ENCODE results near the gene SMOC2. TPM values are rescaled to one million over a fixed set of nuclear protein-coding genes. Genes with fewer than 3 reads are reported as not detected.
A peak's percentile ranks its signal among the peaks of the same experiment; 100 is the strongest.

SMOC2 gene
- total RNA-seq, 1 experiment from 2014 or later, result 0.05 TPM

DNA sequence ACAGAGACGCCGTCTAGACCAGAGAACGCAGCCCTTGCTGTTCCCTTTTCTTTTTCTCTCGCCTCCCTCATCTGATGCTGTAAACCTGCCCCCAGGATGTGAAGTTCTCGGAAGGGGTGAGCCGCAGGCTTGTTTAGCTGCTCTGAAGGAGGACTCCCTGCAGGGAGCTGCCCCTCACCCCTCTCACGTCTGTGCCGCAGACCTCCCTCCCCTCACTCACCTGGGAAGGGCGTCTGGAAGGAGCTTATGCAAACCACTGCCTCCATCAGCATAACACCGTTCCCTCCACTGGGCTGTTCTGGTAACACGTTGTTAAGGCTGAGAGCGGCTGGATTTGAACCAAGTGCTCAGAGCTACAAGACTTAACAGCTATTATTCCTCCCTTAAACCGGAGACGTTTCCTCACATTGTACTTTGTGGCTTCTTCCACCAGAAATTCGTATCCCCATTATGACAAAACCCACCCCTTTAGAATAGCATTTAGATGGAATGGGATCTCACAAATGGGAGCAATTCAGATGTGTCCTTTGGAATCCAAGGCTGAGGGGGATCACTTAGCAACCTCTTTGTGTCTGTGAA, 99.8 kb downstream of the SMOC2 start:
- DNase-seq (ENCODE audit: low read depth, low spot score), result no peak
- in situ Hi-C loops (cut with HindIII; ENCODE audit: low pct_unique_long_range_greater_than_20kb, low sequenced_read_pairs), result no loop called here

DNA sequence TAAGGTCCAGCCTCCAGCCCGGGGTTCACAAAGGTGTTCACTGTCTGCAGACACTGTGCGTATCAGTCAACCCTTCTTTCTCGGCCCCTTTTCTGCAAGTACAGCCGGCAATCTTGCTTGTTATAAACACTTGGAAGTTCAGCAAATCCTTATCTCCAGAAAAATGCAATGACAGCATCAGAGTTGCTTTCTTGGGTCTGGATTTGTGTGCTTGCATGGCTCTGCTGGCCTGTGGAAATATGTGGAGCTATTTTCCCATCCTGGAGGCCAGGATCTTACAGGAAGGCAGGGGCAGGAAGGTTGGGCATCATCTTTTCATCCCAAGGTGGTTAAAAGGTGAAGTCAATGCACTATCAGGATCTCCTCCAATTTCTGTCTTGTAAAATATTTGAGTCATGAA, 100.3 kb downstream of the SMOC2 start:
- no peak for DNase-seq (ENCODE audit: low read depth, low spot score)
- in situ Hi-C loops (cut with HindIII; ENCODE audit: low pct_unique_long_range_greater_than_20kb, low sequenced_read_pairs), result no loop called here

DNA sequence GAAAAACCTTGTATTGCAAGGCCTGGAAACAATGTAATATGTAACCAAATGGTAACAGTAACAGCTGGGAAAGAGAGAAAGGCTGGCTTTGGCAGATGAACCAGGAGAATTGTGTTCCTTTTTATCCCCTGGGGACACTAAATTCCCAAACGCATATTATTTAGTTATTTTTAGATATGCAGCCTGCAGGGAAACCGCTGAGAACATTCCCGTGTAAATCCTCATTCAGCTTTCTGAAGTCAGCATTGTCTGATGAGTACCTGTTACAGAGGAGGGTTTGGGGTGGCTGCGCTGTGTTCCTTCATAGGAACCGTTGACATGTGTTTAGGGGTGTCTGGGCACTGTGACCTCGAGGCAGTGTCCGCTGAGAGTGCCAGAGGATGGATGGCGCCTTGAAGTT, 101.3 kb downstream of the SMOC2 start:
- in situ Hi-C loops (cut with HindIII; ENCODE audit: low pct_unique_long_range_greater_than_20kb, low sequenced_read_pairs), result no loop called here
- DNase-seq (ENCODE audit: low read depth, low spot score), result no peak

DNA sequence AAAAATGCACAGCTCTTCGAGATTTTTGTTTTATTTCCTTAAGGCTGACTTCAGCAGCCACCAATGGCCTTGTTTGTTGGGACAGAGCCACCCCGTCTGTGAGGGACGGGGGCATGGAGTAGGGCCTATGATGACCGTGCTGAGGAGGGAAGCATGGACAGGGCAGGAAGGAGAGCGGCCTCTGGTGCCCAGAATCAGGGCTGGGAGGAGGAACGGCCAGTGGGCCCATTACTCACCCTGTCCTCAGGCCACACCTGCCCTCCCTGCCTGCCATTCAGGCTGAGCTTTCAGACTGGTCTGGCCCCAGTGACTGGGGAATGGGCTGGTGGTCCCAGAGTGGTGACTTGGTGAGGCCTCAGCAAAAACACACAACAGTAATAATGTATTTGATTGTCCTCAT, 104.4 kb downstream of the SMOC2 start:
- in situ Hi-C loops (cut with HindIII; ENCODE audit: low pct_unique_long_range_greater_than_20kb, low sequenced_read_pairs), result no loop called here
- DNase-seq (ENCODE audit: low read depth, low spot score), result no peak

DNA sequence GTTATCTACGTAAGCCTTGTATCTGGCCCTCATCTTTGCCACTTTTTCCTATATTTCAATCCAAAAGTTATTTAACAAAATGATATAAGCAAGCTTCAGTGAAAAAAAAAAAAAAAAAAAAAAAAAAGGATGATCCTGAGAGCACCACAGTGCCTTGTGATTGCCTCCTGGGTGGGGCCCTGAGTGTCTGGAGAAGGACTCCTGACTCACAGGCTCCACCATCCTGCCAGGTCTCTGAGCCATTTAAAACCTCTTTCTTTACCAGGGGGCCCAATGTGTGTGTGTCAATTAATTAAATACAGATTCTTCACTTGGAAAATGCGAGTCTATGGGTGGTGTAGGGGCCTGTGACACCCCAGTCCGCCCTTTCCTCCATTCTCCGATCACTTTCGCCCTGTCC, 105.2 kb downstream of the SMOC2 start:
- no peak for DNase-seq (ENCODE audit: low read depth, low spot score)
- in situ Hi-C loops (cut with HindIII; ENCODE audit: low pct_unique_long_range_greater_than_20kb, low sequenced_read_pairs), result no loop called here

DNA sequence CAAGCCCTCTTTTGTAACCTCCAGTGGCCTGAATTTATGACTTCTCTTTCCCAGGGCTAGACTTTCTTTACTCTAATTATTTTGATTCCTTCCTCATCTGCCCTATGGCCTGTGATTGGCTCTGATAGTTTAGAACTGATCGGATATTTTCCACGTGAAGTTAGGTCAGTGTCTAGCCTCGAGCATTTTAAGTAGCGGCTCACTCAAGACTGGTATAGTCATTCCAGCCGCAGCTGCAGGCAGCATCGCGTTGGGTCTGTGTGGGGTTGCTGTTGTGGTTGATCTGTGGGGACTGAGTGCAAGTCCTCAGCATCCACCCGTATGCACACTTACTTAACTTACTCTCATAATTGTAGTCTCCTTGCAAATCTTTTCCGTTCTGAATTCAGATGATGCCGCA, 105.7 kb downstream of the SMOC2 start:
- no peak for DNase-seq (ENCODE audit: low read depth, low spot score)
- in situ Hi-C loops (cut with HindIII; ENCODE audit: low pct_unique_long_range_greater_than_20kb, low sequenced_read_pairs), result no loop called here

DNA sequence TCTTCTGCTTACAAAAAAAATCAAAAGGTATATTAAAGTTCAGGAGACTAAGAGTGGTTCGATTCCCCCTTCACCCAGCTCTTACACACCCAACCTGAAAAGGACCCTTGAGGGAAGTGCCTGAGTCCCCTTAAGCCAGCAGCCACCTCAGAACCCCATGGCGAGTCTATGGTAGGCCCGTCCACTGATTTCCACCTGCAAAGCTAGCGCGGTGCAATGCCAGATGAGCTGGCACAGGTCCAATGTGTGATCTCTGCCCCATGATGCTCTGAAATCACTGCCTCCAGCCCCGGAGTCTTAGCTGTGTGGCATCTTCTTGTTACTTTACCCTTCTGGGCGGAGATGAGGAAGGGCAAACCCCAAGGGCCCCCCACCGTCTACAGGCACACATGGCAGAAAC, 109.3 kb downstream of the SMOC2 start:
- no peak for DNase-seq (ENCODE audit: low read depth, low spot score)
- in situ Hi-C loops (cut with HindIII; ENCODE audit: low pct_unique_long_range_greater_than_20kb, low sequenced_read_pairs), result no loop called here

DNA sequence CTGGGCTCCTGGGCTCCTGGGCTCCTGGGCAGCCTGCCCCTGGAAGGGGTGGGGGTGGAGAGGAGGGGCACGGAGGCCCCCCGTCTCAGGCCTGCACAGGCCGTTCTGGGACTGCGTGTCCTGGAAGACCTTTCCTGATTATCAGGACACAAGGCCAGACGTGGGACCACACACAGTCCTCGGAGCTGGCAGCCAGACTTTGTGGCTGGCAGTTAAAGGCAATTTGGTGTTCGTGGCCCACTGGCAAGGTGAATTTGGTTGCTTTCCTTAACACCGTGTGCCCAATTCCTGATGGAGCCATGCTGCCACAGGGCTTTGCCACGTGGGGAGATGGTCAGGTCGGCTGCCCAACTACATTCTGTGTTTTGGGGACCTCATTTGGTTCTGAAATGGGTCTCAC, 113.5 kb downstream of the SMOC2 start:
- in situ Hi-C loops (cut with HindIII; ENCODE audit: low pct_unique_long_range_greater_than_20kb, low sequenced_read_pairs), result no loop called here
- no peak for DNase-seq (ENCODE audit: low read depth, low spot score)

DNA sequence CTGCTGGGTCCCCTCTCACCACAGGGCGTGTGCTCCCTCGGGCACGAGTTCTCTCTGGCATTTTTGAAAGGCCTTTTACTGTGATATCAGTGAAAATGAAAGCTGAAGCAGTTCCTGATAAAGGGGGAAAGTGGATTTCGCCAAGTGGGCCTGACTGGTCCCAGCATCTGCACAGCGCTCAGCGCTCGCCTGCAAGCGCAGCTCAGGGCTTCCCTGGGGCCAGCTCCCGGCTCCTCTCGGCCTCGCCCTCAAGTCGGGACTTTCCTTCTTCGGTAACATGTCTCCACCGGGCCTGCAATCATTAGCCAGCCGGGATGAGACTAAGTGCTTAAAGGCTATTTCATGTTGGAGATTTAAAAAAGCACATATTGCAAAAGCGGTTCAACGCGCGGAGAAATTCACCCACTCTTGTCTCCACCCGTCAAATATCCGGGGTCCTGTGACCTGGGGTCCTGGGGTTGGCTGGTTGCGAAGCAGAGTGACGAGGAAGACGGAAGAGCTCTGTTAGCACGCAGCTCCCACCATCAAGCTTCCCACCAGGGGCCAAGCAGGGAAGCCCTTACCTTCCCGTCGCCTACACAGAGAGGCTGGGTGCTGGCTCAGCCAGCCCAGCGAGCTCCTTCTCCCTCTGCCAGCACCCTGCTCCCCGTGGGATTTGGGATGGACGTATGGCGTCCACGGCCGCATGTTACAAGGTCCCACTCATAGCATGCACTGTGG, 114.1 kb downstream of the SMOC2 start:
- no peak for DNase-seq (ENCODE audit: low read depth, low spot score)
- in situ Hi-C loops (cut with HindIII; ENCODE audit: low pct_unique_long_range_greater_than_20kb, low sequenced_read_pairs), result no loop called here

DNA sequence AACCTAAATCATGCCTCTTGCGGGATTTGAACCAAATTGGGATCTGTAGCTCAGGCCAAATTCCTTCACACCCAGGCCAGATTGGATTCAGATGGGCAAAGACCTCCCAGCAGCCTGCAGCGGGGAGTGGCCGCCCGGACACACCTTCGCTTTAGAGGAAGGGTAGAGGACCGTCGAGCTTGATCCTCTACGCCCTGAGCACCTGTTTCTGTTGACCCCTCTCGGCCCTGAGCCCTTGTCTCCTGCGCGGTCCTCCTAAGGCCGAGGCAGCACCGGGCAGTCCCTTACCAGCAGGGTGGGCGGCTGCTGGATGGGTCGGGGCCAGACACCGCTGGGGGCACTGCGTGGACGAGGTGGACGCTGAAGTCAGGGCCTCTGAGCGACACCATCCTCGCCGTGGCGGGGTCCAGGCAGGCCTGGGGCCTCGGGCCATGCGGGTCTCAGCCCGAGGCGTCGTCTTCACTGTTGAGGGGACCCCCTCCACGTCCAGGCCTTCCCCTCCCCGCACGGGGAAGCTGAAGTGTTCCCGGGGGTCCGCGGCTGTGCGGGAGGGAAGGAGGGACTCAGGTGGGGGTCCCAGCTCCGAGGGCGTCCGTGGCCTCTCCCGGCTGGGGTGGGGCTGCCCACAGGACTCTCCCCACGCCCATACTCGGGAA, 114.8 kb downstream of the SMOC2 start:
- no peak for DNase-seq (ENCODE audit: low read depth, low spot score)
- in situ Hi-C loops (cut with HindIII; ENCODE audit: low pct_unique_long_range_greater_than_20kb, low sequenced_read_pairs), result no loop called here

DNA sequence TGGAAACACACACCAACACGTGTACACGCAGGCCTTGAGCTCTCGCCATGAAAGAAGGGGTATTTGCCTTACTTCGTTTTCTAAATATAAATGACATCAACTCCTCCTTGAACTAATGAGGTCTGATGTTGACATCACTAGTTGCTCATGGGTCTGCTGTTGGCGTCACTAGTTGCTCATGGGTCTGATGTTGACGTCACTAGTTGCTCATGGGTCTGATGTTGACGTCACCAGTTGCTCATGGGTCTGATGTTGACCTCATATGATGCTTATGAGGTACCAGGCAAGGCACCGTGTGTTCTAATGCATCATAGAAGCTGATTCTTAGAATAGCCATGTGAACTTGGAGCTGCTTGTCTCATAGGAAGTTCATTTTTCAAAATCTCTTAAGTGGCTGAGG, 116.5 kb downstream of the SMOC2 start:
- DNase-seq (ENCODE audit: low read depth, low spot score), result peak; percentile 10
- in situ Hi-C loops (cut with HindIII; ENCODE audit: low pct_unique_long_range_greater_than_20kb, low sequenced_read_pairs), result no loop called here

DNA sequence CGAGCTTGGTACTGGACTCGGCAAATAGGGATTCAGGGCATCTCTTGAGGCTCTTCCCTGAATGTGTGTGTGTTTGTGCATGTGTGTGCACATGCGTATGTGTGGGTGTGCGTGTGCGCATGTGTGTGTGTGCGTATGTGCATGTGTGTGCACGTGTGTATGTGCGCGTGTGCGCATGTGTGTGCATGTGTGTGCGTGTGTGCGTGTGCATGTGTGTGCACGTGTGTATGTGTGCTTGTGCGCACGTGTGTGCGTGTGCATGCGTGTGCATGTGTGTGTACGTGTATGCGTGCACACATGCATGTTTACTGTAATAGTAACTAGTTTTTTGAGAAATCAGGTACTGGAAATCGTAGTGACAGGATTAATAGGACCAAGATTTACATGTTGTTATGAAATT, 117.7 kb downstream of the SMOC2 start:
- DNase-seq (ENCODE audit: low read depth, low spot score), result no peak
- in situ Hi-C loops (cut with HindIII; ENCODE audit: low pct_unique_long_range_greater_than_20kb, low sequenced_read_pairs), result no loop called here

DNA sequence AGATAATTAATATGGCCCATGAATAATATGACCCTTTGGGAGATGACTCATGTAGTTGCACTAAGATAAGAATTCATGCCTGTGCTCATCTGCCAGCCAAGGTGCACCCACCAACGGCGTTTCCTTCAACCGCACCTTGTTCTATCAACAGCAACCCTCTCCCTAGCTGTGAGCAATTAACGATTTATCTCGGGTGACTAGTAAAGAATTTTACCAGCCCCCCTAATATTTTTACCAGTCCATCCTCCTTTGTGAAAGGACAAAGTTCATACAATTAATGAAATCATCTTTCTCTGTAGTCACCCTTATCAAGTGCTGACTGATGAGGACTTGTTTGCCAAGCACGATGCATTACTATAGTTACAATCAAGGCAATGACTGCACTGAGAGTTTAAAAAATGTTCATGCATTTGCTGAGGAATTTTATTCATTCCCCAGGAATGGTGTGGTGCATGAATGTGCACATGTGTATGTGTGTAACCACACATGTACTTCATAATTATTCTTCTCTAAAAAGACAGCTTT, 118.7 kb downstream of the SMOC2 start:
- in situ Hi-C loops (cut with HindIII; ENCODE audit: low pct_unique_long_range_greater_than_20kb, low sequenced_read_pairs), result no loop called here
- DNase-seq (ENCODE audit: low read depth, low spot score), result no peak

DNA sequence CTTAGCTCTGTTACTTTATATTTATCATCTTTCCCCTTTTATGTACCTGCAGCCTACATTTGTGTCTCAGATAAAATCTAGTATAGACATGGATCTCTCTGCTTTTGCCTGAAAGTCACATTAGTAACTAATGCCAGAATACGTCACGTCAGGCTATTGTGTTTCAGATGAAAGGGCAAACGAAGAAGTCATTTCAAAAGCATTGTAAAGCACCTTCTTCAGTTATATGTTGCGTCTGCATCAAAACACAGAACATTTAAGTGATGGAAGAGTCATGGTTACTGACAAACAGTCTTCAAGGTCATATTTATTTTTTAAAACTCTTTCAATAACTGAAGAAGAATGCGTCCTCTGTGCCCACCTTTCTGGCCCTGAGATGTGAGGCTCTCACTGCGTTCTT, 119.1 kb downstream of the SMOC2 start:
- in situ Hi-C loops (cut with HindIII; ENCODE audit: low pct_unique_long_range_greater_than_20kb, low sequenced_read_pairs), result no loop called here
- DNase-seq (ENCODE audit: low read depth, low spot score), result no peak

DNA sequence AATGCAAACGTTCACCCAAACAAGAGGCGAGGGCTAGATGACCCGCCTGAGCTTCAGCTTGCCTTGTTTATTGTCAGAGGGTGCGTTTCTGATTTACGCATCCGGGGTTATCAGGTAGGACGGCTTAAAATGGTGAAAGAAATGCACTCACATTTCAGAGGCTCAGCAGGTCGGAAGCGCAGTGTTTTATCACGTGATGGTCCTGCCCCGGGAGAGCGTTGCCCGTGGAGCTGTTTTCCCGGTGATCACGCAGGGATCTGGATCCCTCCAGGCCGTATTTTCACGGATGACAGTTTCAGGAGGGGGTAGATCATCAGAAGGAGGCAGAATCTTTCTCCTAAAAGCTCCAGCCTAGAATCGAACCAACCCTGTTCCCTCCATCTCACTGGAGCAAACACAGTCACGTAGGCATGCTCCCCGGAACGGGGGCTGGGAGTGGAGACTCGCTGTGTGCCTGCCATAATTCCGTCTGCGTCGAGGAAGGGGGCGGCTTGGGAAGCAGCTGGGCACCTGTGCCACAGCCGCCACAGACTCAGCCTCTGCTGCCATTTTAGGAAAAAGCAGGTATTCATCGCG, 121.7 kb downstream of the SMOC2 start:
- in situ Hi-C loops (cut with HindIII; ENCODE audit: low pct_unique_long_range_greater_than_20kb, low sequenced_read_pairs), result no loop called here

DNA sequence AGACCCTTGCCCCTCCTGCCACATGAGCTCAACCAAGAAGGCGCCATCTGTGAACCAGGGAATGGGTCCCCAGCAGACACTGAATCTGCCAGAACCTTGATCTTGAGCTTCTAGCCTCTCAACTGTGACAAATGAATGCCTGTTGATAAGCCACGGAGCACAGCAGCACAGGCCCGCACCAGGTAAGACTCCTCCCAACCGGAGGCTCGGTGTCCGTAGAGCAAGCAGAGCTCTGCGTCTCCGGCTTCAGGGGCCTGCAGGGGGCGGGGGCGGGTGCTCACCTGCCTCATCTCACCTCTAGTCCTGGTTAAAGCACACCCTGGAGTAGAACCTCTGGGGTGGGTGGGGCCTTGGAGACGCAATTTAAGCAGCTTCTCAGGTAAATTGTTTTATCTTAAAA, 122.7 kb downstream of the SMOC2 start:
- no peak for DNase-seq (ENCODE audit: low read depth, low spot score)
- in situ Hi-C loops (cut with HindIII; ENCODE audit: low pct_unique_long_range_greater_than_20kb, low sequenced_read_pairs), result no loop called here

More for the DNA sequence above, 121.7 kb downstream of the SMOC2 start:
- DNase-seq (ENCODE audit: low read depth, low spot score), result no peak

DNA sequence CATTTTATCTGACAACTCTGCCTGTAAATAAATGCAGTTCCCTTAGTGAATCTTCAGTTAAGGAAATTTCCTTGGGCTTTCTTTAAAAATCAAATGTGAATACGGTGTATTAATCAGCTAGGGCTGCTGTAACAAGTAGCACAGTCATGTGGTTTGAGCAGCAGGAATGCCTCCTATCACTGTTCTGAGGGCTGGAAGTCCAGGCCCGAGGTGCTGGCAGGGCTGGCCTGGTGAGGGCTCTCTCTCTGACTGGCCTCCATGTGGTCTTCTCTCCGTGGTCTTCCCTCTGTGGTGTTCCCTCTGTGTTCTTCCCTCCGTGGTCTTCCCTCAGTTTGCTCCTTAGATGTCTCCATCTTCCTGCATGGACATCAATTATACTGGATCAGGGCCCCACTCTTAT, 124.1 kb downstream of the SMOC2 start:
- in situ Hi-C loops (cut with HindIII; ENCODE audit: low pct_unique_long_range_greater_than_20kb, low sequenced_read_pairs), result no loop called here

DNA sequence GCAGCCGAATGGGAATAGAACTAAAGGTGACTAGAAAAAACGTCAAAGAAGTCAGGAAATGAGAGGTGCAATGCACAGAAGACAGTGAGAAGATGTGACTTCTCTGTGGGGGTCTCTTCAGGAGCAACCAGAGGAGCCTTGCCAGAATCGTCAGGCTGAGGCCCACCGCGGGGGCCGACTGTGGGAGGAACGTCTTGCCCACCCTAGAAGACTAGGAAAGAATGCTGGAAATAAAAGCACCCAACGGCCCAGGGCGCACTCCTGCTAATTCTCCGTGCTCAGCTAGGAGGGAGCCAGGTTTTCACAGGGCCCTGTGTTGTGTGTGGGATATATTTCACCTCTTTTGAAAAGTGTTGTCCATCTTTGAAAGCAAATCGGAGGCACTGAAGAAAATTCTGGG, 129.2 kb downstream of the SMOC2 start:
- in situ Hi-C loops (cut with HindIII; ENCODE audit: low pct_unique_long_range_greater_than_20kb, low sequenced_read_pairs), result no loop called here
- DNase-seq (ENCODE audit: low read depth, low spot score), result no peak

More for the DNA sequence above, 124.1 kb downstream of the SMOC2 start:
- no peak for DNase-seq (ENCODE audit: low read depth, low spot score)

DNA sequence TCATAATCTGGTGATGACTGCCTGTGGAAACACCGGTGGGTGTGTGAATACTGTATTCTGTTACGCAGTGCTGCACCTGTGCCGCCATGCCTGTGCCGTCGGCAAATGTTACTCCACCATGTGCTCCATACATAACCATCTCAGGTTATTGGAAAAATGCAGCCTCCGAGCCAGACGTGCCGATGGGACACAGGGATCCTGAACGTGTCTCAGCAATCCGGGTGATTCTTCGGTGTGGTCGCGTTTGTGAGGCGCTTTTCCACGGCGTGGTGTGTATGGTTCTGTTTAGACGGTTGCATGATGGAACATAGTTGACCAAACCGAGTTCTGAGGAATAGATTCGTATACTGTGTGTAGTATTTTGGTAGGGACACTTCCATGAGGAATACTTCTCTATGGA, 130.3 kb downstream of the SMOC2 start:
- no peak for DNase-seq (ENCODE audit: low read depth, low spot score)
- in situ Hi-C loops (cut with HindIII; ENCODE audit: low pct_unique_long_range_greater_than_20kb, low sequenced_read_pairs), result no loop called here

Data from SK-MEL-5 (cell line).